ENCODE measurements around the gene ZFPL1.
A peak's percentile ranks its signal among the peaks of the same experiment; 100 is the strongest.

ZFPL1 gene

DNA sequence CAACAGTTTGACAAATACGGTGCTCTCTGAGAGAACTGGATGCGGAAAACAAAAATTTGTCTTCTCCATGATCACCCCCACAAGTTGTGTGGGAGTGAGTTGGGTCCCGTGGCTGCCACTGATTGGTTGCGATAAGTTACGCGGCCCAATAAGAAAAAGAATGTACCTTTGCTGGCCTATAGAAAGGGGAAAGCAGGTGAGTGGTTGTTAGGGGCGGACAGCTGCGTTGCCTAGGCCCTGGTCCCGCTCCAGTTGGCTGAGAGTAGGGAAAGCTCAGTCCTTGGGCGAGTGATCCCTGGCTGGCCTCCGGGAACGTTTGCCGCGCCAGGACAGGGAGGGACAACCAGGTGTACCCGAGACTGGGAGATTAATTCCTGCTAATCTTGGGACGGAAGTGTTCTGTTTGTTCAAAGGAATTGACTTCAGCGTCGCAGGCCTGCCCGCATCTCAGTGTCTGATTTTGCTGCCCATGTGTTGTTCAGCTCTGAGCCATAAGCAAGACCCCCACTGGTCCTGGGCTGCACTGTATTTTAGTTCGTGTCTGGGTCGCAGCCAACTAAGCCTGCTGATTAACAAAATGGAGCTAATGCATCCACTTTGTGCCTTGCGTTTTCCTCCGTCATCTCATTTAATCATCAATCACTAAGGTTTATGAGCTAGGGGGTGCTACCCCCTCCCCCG lies 51.1 kb downstream of the ZFPL1 start:
- Histone ChIP-seq H3K9ac (ENCODE audit: low read depth, low read length) (peak overlapping the region; percentile 87), H3K4me1 (ENCODE audit: insufficient read depth, low read length) (no peaks in the 10 kb centered on the region), H3K27ac (ENCODE audit: low read length) (peak overlapping the region; percentile 97), H3K9me3 (ENCODE audit: insufficient read depth, low read depth, low read length) (no peaks in the 10 kb centered on the region), H3K27me3 (ENCODE audit: insufficient read depth, low read length) (0 out of 2 replicates have a peak, but pooled peaks cover 2% of the 10 kb centered on the region), H3K36me3 (ENCODE audit: insufficient read depth, low read depth, low read length) (peaks cover 25% of the 10 kb centered on the region), H3K4me3 (ENCODE audit: low read length) (peak overlapping the region; percentile 88)

- H3K4me3 ChIP-seq (ENCODE audit: low read length), result peak overlapping the region; percentile 88
- H3K9me3 ChIP-seq (ENCODE audit: insufficient read depth, low read depth, low read length), result no peaks in the 10 kb centered on the region
- peak overlapping the region; percentile 49 for H3K27ac ChIP-seq (ENCODE audit: low read length)
- H3K9ac ChIP-seq (ENCODE audit: low read depth, low read length), result peak overlapping the region; percentile 87; the same call in 1 of the 2 replicates
- H3K4me1 ChIP-seq (ENCODE audit: insufficient read depth, low read length), result no peaks in the 10 kb centered on the region
- peaks cover 20% of the 10 kb centered on the region for H3K36me3 ChIP-seq (ENCODE audit: insufficient read depth, low read depth, low read length)
- peaks cover 8% of the 10 kb centered on the region for H3K27me3 ChIP-seq (ENCODE audit: insufficient read depth, low read length)
Observed at GRCh38 chr11:65135633-65136145, 51.7 kb downstream of the ZFPL1 start.

DNA sequence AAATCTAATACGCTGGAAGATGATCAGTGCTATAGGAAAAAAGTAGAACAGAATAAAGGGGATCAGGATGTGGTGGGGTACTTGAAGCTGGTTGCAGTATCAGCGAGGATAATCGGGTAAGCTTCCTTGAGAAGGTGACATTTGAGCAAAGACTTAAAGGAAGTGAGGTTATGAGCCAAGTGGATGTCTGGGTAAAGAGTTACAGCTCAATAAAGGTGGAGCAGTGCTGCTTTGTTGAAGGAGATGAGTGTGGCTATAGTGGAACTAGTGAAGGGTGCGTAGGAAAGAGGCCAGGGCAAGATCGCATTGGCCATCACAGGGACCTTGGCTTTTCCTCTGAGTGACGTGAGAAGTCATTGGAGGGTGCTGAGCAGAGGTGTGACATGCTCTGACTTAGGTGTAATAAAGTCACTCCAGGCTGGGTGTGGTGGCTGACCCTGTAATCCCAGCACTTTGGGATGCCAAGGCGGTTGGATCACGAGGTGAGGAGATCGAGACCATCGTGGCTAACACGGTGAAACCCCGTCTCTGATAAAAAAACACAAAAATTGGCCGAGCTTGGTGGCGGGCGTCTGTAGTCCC lies 52.6 kb downstream of the ZFPL1 start:
- Histone ChIP-seq H3K27me3 (ENCODE audit: insufficient read depth, low read length) (peaks cover 17% of the 10 kb centered on the region), H3K36me3 (ENCODE audit: insufficient read depth, low read depth, low read length) (peaks cover 11% of the 10 kb centered on the region), H3K4me3 (ENCODE audit: low read length) (no peak overlapping the region), H3K9me3 (ENCODE audit: insufficient read depth, low read depth, low read length) (no peaks in the 10 kb centered on the region), H3K9ac (ENCODE audit: low read depth, low read length) (no peak overlapping the region), H3K4me1 (ENCODE audit: insufficient read depth, low read length) (no peaks in the 10 kb centered on the region), H3K27ac (ENCODE audit: low read length) (no peak overlapping the region)

Measured in iPS-20b (cell line).